Measurements from ENCODE around the gene ACTC1. TPM values are rescaled to one million over a fixed set of nuclear protein-coding genes. Genes with fewer than 3 reads are reported as not detected.

Gene ACTC1
- total RNA-seq, 1 experiment from 2014 or later = not detected

DNA sequence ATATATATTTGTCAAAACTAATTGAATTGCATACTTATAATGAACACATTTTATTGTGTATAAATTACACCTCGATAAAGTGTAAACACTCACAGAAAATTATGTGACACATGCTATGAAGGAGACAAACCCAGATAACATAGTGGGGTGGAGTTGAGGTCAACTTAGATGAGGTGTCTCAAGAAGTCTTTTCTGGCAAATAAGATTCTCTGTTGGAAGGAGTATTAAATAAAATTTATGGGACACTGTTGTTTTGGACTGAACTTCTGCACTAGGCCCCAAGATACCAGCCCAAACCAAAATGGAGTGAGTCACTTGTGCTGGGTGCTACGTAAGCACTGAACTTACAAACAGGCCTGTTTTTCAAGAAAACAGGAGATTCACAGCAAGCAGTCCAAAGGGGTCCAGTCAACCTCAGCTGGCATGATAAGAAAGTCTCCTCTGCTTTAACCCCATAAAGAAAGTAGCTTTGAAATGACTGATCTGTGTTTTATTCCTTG, 18.7 kb downstream of the ACTC1 start:
- Histone ChIP-seq H3K4me1 (ENCODE audit: insufficient read depth, low read length) (no peaks in the 10 kb centered on the region), H3K27me3 (ENCODE audit: low read length) (peaks cover 41% of the 10 kb centered on the region), H3K9me3 (ENCODE audit: low read length) (no peaks in the 10 kb centered on the region), H3K27ac (ENCODE audit: low read length) (no peak overlapping the region), H2AFZ (ENCODE audit: low read length) (no peak overlapping the region), H3F3A (ENCODE audit: low read length, unreplicated experiment) (no peaks in the 10 kb centered on the region), H3K36me3 (ENCODE audit: low read depth, low read length) (no peaks in the 10 kb centered on the region), H3K4me3 (ENCODE audit: low read length) (no peak overlapping the region), H3K4me2 (ENCODE audit: low read length) (no peak overlapping the region), H3K9me2 (replicated peaks; ENCODE audit: low read length) (no peaks in the 10 kb centered on the region), H3K9ac (ENCODE audit: low read length) (no peak overlapping the region), H3K79me2 (ENCODE audit: low read length) (no peaks in the 10 kb centered on the region), H4K20me1 (ENCODE audit: low read length) (no peaks in the 10 kb centered on the region)
- POLR2A ChIA-PET (ENCODE audit: unreplicated experiment) = no interaction called here
- DNase-seq (no peak), ATAC-seq (no peak)
- no TSS peak for BruUV-seq (replicated peaks)
- TF ChIP-seq EZH2 (IDR thresholded peaks at IDR 0.05; ENCODE audit: low read length, unreplicated experiment) (no peak), EZH2phosphoT487 (IDR thresholded peaks at IDR 0.05; ENCODE audit: borderline replicate concordance, low read length) (no peak)
- TF ChIP-seq, protein P1, sequence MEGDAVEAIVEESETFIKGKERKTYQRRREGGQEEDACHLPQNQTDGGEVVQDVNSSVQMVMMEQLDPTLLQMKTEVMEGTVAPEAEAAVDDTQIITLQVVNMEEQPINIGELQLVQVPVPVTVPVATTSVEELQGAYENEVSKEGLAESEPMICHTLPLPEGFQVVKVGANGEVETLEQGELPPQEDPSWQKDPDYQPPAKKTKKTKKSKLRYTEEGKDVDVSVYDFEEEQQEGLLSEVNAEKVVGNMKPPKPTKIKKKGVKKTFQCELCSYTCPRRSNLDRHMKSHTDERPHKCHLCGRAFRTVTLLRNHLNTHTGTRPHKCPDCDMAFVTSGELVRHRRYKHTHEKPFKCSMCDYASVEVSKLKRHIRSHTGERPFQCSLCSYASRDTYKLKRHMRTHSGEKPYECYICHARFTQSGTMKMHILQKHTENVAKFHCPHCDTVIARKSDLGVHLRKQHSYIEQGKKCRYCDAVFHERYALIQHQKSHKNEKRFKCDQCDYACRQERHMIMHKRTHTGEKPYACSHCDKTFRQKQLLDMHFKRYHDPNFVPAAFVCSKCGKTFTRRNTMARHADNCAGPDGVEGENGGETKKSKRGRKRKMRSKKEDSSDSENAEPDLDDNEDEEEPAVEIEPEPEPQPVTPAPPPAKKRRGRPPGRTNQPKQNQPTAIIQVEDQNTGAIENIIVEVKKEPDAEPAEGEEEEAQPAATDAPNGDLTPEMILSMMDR (conservative IDR thresholded peaks at IDR 0.05; ENCODE audit: low read depth, low read length) = no peak
- intact Hi-C loops (cut with micrococcal nuclease) = no loop called here
- CTCF ChIA-PET = no interaction called here

DNA sequence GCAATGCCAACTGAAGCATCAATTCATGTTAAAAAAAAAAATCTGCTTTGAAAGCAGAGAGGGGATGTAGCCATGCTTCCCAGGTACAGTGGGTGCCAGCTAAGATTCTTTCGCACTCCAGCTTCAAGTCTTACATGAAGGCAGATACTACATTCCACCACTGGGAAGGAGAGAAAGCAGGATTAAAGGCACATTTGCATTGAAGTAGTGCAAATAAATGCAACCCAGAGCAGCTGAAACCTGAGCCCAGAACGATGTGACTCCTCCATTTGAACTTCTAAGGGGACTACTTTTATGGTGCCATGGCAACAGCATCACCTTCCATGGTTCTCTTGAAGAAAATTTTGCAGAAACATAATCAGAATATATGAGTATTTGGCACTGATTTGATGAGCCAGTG, 21.4 kb downstream of the ACTC1 start:
- peaks cover 68% of the 10 kb centered on the region for H3K27me3 ChIP-seq (ENCODE audit: low read length)
- no TSS peak for BruUV-seq (replicated peaks)
- no peak for ATAC-seq
- no peaks in the 10 kb centered on the region for H3K79me2 ChIP-seq (ENCODE audit: low read length)
- no peak overlapping the region for H3K9ac ChIP-seq (ENCODE audit: low read length)
- H3K4me2 ChIP-seq (ENCODE audit: low read length) = no peak overlapping the region
- H3K4me3 ChIP-seq (ENCODE audit: low read length) = no peak overlapping the region
- no peak for DNase-seq
- H3K9me3 ChIP-seq (ENCODE audit: low read length) = no peaks in the 10 kb centered on the region
- no peaks in the 10 kb centered on the region for H4K20me1 ChIP-seq (ENCODE audit: low read length)
- ChIA-PET CTCF (no interaction called here), POLR2A (ENCODE audit: unreplicated experiment) (no interaction called here)
- H3K27ac ChIP-seq (ENCODE audit: low read length) = no peak overlapping the region
- H3F3A ChIP-seq (ENCODE audit: low read length, unreplicated experiment) = no peaks in the 10 kb centered on the region
- H3K4me1 ChIP-seq (ENCODE audit: insufficient read depth, low read length) = no peaks in the 10 kb centered on the region
- TF ChIP-seq EZH2 (IDR thresholded peaks at IDR 0.05; ENCODE audit: low read length, unreplicated experiment) (no peak), EZH2phosphoT487 (IDR thresholded peaks at IDR 0.05; ENCODE audit: borderline replicate concordance, low read length) (no peak)
- TF ChIP-seq, protein P1 (conservative IDR thresholded peaks at IDR 0.05; ENCODE audit: low read depth, low read length) = no peak
- H3K9me2 ChIP-seq (replicated peaks; ENCODE audit: low read length) = no peaks in the 10 kb centered on the region
- no peaks in the 10 kb centered on the region for H3K36me3 ChIP-seq (ENCODE audit: low read depth, low read length)
- H2AFZ ChIP-seq (ENCODE audit: low read length) = no peak overlapping the region
- intact Hi-C loops (cut with micrococcal nuclease) = no loop called here

DNA sequence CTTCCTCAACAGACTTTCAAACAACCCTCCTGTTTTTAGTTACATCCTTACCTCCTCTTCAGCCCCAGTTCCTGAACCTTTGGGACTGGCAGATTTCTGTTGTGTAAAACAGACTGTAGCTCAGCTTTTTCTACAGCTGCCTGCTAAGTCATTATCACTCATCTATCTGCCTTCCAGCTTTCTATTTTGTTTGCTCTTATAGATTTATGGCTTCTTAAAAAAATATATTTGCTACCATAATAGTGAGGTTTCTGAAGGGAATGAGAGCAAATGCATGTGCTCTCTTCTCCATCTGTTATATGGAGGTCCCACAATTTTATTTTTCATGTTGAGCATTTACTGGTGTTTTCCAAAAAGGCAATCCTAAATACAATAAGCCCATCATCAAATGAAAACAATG, 22.3 kb downstream of the ACTC1 start:
- TF ChIP-seq, protein P1 (conservative IDR thresholded peaks at IDR 0.05; ENCODE audit: low read depth, low read length) = no peak
- TF ChIP-seq EZH2 (IDR thresholded peaks at IDR 0.05; ENCODE audit: low read length, unreplicated experiment) (no peak), EZH2phosphoT487 (IDR thresholded peaks at IDR 0.05; ENCODE audit: borderline replicate concordance, low read length) (no peak)

More for the DNA sequence above, 22.3 kb downstream of the ACTC1 start:
- Histone ChIP-seq H3K9me3 (ENCODE audit: low read length) (no peaks in the 10 kb centered on the region), H3F3A (ENCODE audit: low read length, unreplicated experiment) (no peaks in the 10 kb centered on the region), H3K4me3 (ENCODE audit: low read length) (no peak overlapping the region), H3K4me2 (ENCODE audit: low read length) (no peak overlapping the region), H2AFZ (ENCODE audit: low read length) (no peak overlapping the region), H3K36me3 (ENCODE audit: low read depth, low read length) (no peaks in the 10 kb centered on the region), H3K4me1 (ENCODE audit: insufficient read depth, low read length) (no peaks in the 10 kb centered on the region), H3K79me2 (ENCODE audit: low read length) (no peaks in the 10 kb centered on the region), H4K20me1 (ENCODE audit: low read length) (no peaks in the 10 kb centered on the region), H3K9ac (ENCODE audit: low read length) (no peak overlapping the region), H3K27ac (ENCODE audit: low read length) (no peak overlapping the region), H3K9me2 (replicated peaks; ENCODE audit: low read length) (no peaks in the 10 kb centered on the region), H3K27me3 (ENCODE audit: low read length) (peaks cover 75% of the 10 kb centered on the region)
- POLR2A ChIA-PET (ENCODE audit: unreplicated experiment) = no interaction called here
- DNase-seq (no peak), ATAC-seq (no peak)
- CTCF ChIA-PET = no interaction called here
- intact Hi-C loops (cut with micrococcal nuclease) = no loop called here
- no TSS peak for BruUV-seq (replicated peaks)

Measured in PC-3 (cell line).